DOHH2 (cell line): ENCODE results near the gene DIDO1.

Source experiments
- H3F3A ChIP-seq: fragments of 200-600 bp; sonication (generic), shearing (Covaris generic); 2 replicates; pipeline ENCODE4 v1.6.0; 2016; ENCODE audit warnings: antibody characterized with exemption, mild to moderate bottlenecking; ENCODE audit not compliant: control insufficient read depth, insufficient read depth
- H3K27ac ChIP-seq: fragments of 200-600 bp; sonication (generic); 2 replicates; pipeline ENCODE4 v1.5.1; 2014; ENCODE audit warnings: low read depth, mild to moderate bottlenecking, low read length, moderate library complexity
- H3K27me3 ChIP-seq: fragments of 200-600 bp; sonication (generic); 2 replicates; pipeline ENCODE4 v1.6.1; 2014; ENCODE audit warnings: mild to moderate bottlenecking, low read length, mixed read lengths; ENCODE audit not compliant: control insufficient read depth
- H3K36me3 ChIP-seq: fragments of 200-600 bp; sonication (generic); 2 replicates; pipeline ENCODE4 v1.6.1; 2014; ENCODE audit warnings: mild to moderate bottlenecking, low read length, moderate library complexity, mixed read lengths; ENCODE audit not compliant: control insufficient read depth
- H3K4me1 ChIP-seq: fragments of 200-600 bp; sonication (generic); 2 replicates; pipeline ENCODE4 v1.6.1; 2014; ENCODE audit warnings: mild to moderate bottlenecking, low read length, mixed read lengths; ENCODE audit not compliant: control insufficient read depth
- H3K4me2 ChIP-seq: fragments of 200-600 bp; sonication (generic); 2 replicates; pipeline ENCODE4 v1.6.0; 2014; ENCODE audit warnings: mild to moderate bottlenecking, low read length, moderate library complexity
- H3K4me3 ChIP-seq: fragments of 200-600 bp; sonication (generic); 2 replicates; pipeline ENCODE4 v1.5.1; 2014; ENCODE audit warnings: mild to moderate bottlenecking, low read length, mixed read lengths
- H3K79me2 ChIP-seq: fragments of 200-600 bp; sonication (generic); 2 replicates; pipeline ENCODE4 v1.6.1; 2014; ENCODE audit warnings: mild to moderate bottlenecking, low read length, mixed read lengths; ENCODE audit not compliant: control insufficient read depth
- H3K9me2 ChIP-seq: fragments of 200-600 bp; sonication (generic); replicated peaks from 2 replicates; pipeline ENCODE4 v1.6.1; 2014; ENCODE audit warnings: mild to moderate bottlenecking, low read length, mixed read lengths; ENCODE audit not compliant: control insufficient read depth
- H3K9me3 ChIP-seq: fragments of 200-600 bp; sonication (generic); 2 replicates; pipeline ENCODE4 v1.6.1; 2014; ENCODE audit warnings: antibody characterized with exemption, low read length, mixed read lengths; ENCODE audit not compliant: control insufficient read depth, insufficient read depth
- H4K20me1 ChIP-seq: fragments of 200-600 bp; sonication (generic); 2 replicates; pipeline ENCODE4 v1.6.0; 2014; ENCODE audit warnings: low read depth, mild to moderate bottlenecking, antibody characterized with exemption, low read length, moderate library complexity; ENCODE audit not compliant: control insufficient read depth, insufficient read depth
- CTCF ChIP-seq: fragments of 200-600 bp; sonication (generic); IDR thresholded peaks from one replicate; pipeline ENCODE4 v1.5.1; 2014; ENCODE audit warnings: antibody characterized with exemption, mild to moderate bottlenecking, low read depth, low read length; ENCODE audit not compliant: poor library complexity, severe bottlenecking
- EZH2phosphoT487 ChIP-seq: fragments of 200-600 bp; sonication (generic); IDR thresholded peaks from 2 replicates; pipeline ENCODE4 v1.6.1; 2017; ENCODE audit warnings: borderline replicate concordance, mild to moderate bottlenecking, antibody characterized with exemption, low read length, moderate library complexity, mixed read lengths

DIDO1 gene

DNA sequence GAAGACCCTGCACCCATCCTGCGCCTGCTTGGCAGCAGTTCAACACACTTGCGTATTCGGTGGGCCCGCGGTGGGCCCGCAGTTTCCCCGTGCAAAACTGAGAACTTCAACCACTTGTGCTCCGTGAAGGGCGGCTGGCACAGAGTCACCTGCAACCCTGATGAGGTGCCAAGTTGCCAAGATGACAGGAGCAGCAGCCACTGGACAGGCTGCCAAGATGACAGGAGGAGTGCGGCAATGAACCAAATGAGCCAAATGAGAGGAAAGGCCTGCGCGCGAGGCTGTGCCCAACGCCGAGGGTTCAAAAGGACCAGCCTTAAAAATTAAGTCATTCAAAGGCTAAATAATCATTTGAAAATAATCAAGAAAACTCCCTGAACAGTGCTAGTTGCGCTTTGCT lies 20.1 kb downstream of the DIDO1 start:
- Histone ChIP-seq H3K27ac (no peak overlapping the region), H3K4me2 (no peak overlapping the region), H3F3A (peaks cover 20% of the 10 kb centered on the region), H4K20me1 (peaks cover 19% of the 10 kb centered on the region; the same call in 1 of the 2 replicates), H3K9me2 (no peaks in the 10 kb centered on the region), H3K4me1 (peaks cover 9% of the 10 kb centered on the region), H3K36me3 (peaks cover 93% of the 10 kb centered on the region), H3K27me3 (no peaks in the 10 kb centered on the region), H3K79me2 (peaks cover 50% of the 10 kb centered on the region), H3K9me3 (no peaks in the 10 kb centered on the region), H3K4me3 (no peak overlapping the region)
- no peak for TF ChIP-seq CTCF
- no peak for TF ChIP-seq EZH2phosphoT487

GRCh38 chr20:62905536-62906117 lies 20.7 kb downstream of the DIDO1 start:
- H3K36me3 ChIP-seq = peaks cover 93% of the 10 kb centered on the region
- H3K4me2 ChIP-seq = no peak overlapping the region
- no peaks in the 10 kb centered on the region for H3K9me2 ChIP-seq
- no peak overlapping the region for H3K4me3 ChIP-seq
- H3K27me3 ChIP-seq = no peaks in the 10 kb centered on the region
- no peak overlapping the region for H3K27ac ChIP-seq
- no peaks in the 10 kb centered on the region for H3K9me3 ChIP-seq
- peaks cover 26% of the 10 kb centered on the region for H3F3A ChIP-seq
- peaks cover 15% of the 10 kb centered on the region for H3K4me1 ChIP-seq
- TF ChIP-seq CTCF (no peak), EZH2phosphoT487 (no peak)
- peaks cover 44% of the 10 kb centered on the region for H3K79me2 ChIP-seq
- peaks cover 19% of the 10 kb centered on the region; the same call in 1 of the 2 replicates for H4K20me1 ChIP-seq

DNA sequence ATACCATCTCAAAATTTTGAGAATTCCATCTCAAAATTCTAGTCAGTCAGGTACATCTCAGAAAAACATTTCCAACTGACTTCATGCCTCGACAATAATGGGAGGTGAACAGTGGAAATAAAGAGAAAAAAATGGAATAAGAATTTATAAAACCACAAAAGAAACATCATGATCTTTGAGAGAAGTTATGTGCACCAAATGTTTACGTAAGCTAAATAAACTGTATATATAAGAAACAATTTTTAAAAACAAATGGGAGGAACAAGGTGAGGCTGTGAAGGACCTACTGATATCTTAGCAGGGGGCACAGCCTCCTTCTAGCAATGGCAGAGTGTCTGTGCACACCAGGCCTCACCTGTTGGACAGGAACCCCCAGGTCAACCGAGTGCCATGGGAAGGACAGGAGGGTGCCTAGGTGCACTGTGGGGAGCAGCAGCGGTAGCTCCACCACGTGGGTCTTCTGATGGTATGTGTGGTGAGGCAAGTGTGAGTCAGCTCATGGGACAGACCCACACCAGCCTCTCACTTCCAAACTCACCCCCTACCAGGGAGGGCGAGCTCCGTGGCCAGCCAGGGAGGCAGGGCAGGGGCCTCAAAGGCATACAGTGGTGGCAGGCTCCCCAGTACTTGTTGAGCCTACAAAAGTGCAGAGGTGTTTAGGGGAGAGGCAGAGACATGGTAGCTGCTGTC lies 23.2 kb downstream of the DIDO1 start:
- Histone ChIP-seq H3F3A (peaks cover 25% of the 10 kb centered on the region), H3K4me2 (no peak overlapping the region), H3K9me3 (no peaks in the 10 kb centered on the region), H3K27ac (no peak overlapping the region), H3K79me2 (peaks cover 28% of the 10 kb centered on the region), H3K4me3 (no peak overlapping the region), H3K27me3 (no peaks in the 10 kb centered on the region), H3K9me2 (no peaks in the 10 kb centered on the region), H3K4me1 (peaks cover 27% of the 10 kb centered on the region), H3K36me3 (peaks cover 80% of the 10 kb centered on the region), H4K20me1 (peaks cover 17% of the 10 kb centered on the region; the same call in 1 of the 2 replicates)
- TF ChIP-seq EZH2phosphoT487 (no peak), CTCF (no peak)
